HL-60 (cell line): Measurements from ENCODE around the gene CPPED1.

Experiments used
- DNase-seq, 2 experiments: peaks; one replicate each; pipeline ENCODE4 v3.0.0-alpha.2; 2010 to 2020; ENCODE audit warnings: low read depth in 1 of 2, low spot score in 1 of 2
- H3K27ac ChIP-seq: fragments of 250-450 bp; sonication (Bioruptor Pico); replicated peaks from 2 replicates; pipeline ENCODE4 v1.5.1; 2020; ENCODE audit warnings: mild to moderate bottlenecking, moderate library complexity
- H3K27me3 ChIP-seq: fragments of 250-450 bp; sonication (Bioruptor Pico); 2 replicates; pipeline ENCODE4 v1.5.1; 2021; ENCODE audit warnings: mild to moderate bottlenecking, moderate library complexity; ENCODE audit not compliant: insufficient read depth, poor library complexity, severe bottlenecking
- H3K4me3 ChIP-seq: replicated peaks from 2 replicates; pipeline ENCODE4 v1.5.1; 2011; ENCODE audit warnings: mild to moderate bottlenecking, control low read depth, low read length; ENCODE audit not compliant: insufficient read depth
- GABPA ChIP-seq: IDR thresholded peaks from 2 replicates; pipeline ENCODE4 v1.6.1; 2012; ENCODE audit warnings: low read depth
- POLR2AphosphoS5 ChIP-seq: IDR thresholded peaks from 2 replicates; pipeline ENCODE4 v1.6.1; 2012; ENCODE audit warnings: low read depth
- REST ChIP-seq: IDR thresholded peaks from 2 replicates; pipeline ENCODE4 v1.6.1; 2012; ENCODE audit warnings: low read depth; ENCODE audit not compliant: insufficient replicate concordance
- SPI1 ChIP-seq: IDR thresholded peaks from 2 replicates; pipeline ENCODE4 v1.6.1; 2012; ENCODE audit warnings: low read depth, mild to moderate bottlenecking, borderline replicate concordance
- TF ChIP-seq, protein P1 (sequence below): IDR thresholded peaks from one replicate; pipeline ENCODE4 v1.5.1; 2011; ENCODE audit warnings: low read length, control low read depth, inconsistent platforms; ENCODE audit not compliant: insufficient read depth

The CPPED1 gene

DNA sequence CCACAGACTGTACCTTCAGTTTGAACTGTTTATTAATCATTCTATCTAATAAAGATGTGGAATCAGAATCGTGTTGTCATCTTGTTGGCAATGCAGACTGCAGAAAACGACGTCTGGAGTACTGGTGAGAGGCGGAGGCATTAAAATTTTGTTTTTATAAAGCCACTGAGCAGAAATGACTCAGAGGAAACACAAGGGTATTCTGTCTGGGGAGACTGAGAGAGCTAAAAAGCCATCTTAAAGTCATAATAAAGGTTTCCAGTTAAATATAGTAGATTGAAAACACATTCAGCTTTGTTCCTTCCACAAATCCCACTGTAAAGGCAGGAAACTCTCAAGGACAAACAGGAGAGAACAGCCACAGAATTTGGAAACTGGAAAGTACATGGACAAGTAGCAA lies 74.2 kb downstream of the CPPED1 start:
- Histone ChIP-seq H3K4me3 (no peak overlapping the region), H3K27ac (no peak overlapping the region), H3K27me3 (no peaks in the 10 kb centered on the region)
- TF ChIP-seq SPI1 = no peak
- TF ChIP-seq POLR2AphosphoS5 = no peak
- no peak for TF ChIP-seq GABPA
- TF ChIP-seq, protein P1, sequence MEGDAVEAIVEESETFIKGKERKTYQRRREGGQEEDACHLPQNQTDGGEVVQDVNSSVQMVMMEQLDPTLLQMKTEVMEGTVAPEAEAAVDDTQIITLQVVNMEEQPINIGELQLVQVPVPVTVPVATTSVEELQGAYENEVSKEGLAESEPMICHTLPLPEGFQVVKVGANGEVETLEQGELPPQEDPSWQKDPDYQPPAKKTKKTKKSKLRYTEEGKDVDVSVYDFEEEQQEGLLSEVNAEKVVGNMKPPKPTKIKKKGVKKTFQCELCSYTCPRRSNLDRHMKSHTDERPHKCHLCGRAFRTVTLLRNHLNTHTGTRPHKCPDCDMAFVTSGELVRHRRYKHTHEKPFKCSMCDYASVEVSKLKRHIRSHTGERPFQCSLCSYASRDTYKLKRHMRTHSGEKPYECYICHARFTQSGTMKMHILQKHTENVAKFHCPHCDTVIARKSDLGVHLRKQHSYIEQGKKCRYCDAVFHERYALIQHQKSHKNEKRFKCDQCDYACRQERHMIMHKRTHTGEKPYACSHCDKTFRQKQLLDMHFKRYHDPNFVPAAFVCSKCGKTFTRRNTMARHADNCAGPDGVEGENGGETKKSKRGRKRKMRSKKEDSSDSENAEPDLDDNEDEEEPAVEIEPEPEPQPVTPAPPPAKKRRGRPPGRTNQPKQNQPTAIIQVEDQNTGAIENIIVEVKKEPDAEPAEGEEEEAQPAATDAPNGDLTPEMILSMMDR = no peak
- no peak for TF ChIP-seq REST
- DNase-seq = no peak

DNA sequence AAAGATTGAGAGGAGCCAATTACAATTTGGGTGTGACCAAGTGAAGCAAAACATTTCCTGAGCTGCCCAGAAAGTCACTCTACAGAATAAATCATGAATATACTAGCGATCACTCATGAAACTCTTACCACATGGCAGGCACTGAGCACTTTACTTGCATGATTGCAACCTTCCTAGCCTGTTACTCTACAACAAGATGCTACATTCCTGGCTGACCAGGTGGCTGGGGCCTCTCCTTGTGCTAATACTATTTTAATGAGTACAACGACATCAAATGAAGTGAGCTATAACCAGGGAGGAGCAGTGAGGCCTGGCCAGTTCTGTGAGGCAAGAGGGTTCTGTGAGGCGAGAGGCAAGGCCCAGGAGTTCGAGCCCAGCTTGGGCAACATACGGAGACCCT lies 75.2 kb downstream of the CPPED1 start:
- Histone ChIP-seq H3K4me3 (no peak overlapping the region), H3K27me3 (no peaks in the 10 kb centered on the region), H3K27ac (no peak overlapping the region)
- no peak for DNase-seq
- TF ChIP-seq SPI1 = no peak
- TF ChIP-seq GABPA = no peak
- no peak for TF ChIP-seq POLR2AphosphoS5
- TF ChIP-seq, protein P1 = no peak
- TF ChIP-seq REST = no peak

- Histone ChIP-seq H3K27me3 (no peaks in the 10 kb centered on the region), H3K27ac (no peak overlapping the region), H3K4me3 (no peak overlapping the region)
- no peak for DNase-seq
- TF ChIP-seq, protein P1 = no peak
- TF ChIP-seq REST = no peak
- TF ChIP-seq GABPA = no peak
- TF ChIP-seq SPI1 = no peak
- TF ChIP-seq POLR2AphosphoS5 = no peak
Measured at GRCh38 chr16:12724226-12724625, 79.5 kb downstream of the CPPED1 start.
